ENCODE data around the gene EHMT2.

EHMT2 gene

GRCh38 chr6:31888276-31889258 lies 8.9 kb downstream of the EHMT2 start:
- peak; percentile 67 for DNase-seq

- DNase-seq = no peak
Measured at GRCh38 chr6:31887173-31888007, 10.1 kb downstream of the EHMT2 start.

- no peak for DNase-seq
Measured at GRCh38 chr6:31886541-31886991, 10.9 kb downstream of the EHMT2 start.

- DNase-seq = no peak
Measured at GRCh38 chr6:31884528-31885035, 12.9 kb downstream of the EHMT2 start.

GRCh38 chr6:31883676-31884075 lies 13.8 kb downstream of the EHMT2 start:
- no peak for DNase-seq

GRCh38 chr6:31882344-31882743 lies 15.2 kb downstream of the EHMT2 start:
- no peak for DNase-seq

GRCh38 chr6:31881136-31881859 lies 16.2 kb downstream of the EHMT2 start:
- DNase-seq = no peak

- no peak for DNase-seq
Measured at GRCh38 chr6:31880616-31881015, 16.9 kb downstream of the EHMT2 start.

- DNase-seq = no peak
Measured at GRCh38 chr6:31879901-31880300, 17.6 kb downstream of the EHMT2 start.

- DNase-seq = peak; percentile 40
Measured at GRCh38 chr6:31879143-31879542, 18.4 kb downstream of the EHMT2 start.

- no peak for DNase-seq
Measured at GRCh38 chr6:31878726-31879125, 18.8 kb downstream of the EHMT2 start, which contains the start of gene SLC44A4. Gene SLC44A4, minus strand, starts transcription at chr6:31878997. Its CDS starts 17 bp downstream, at chr6:31878980.

GRCh38 chr6:31878222-31878621 lies 19.3 kb downstream of the EHMT2 start:
- no peak for DNase-seq

GRCh38 chr6:31877651-31878161 lies 19.8 kb downstream of the EHMT2 start:
- DNase-seq = no peak

- DNase-seq = no peak
Measured at GRCh38 chr6:31877125-31877650, 20.3 kb downstream of the EHMT2 start.

GRCh38 chr6:31876357-31876756 lies 21.1 kb downstream of the EHMT2 start:
- DNase-seq = no peak

GRCh38 chr6:31875877-31876276 lies 21.6 kb downstream of the EHMT2 start:
- DNase-seq = no peak

GRCh38 chr6:31874836-31875572 lies 22.5 kb downstream of the EHMT2 start:
- no peak for DNase-seq

GRCh38 chr6:31874084-31874670 lies 23.3 kb downstream of the EHMT2 start:
- no peak for DNase-seq

GRCh38 chr6:31871046-31871659 lies 26.3 kb downstream of the EHMT2 start:
- DNase-seq = no peak

- DNase-seq = peak; percentile 33
Measured at GRCh38 chr6:31870385-31870921, 27.0 kb downstream of the EHMT2 start.
